ENCODE data around the gene IL19. TPM values are rescaled to one million over a fixed set of nuclear protein-coding genes. Genes with fewer than 3 reads are reported as not detected.

Gene IL19
- total RNA-seq, 1 experiment from 2014 or later = not detected

DNA sequence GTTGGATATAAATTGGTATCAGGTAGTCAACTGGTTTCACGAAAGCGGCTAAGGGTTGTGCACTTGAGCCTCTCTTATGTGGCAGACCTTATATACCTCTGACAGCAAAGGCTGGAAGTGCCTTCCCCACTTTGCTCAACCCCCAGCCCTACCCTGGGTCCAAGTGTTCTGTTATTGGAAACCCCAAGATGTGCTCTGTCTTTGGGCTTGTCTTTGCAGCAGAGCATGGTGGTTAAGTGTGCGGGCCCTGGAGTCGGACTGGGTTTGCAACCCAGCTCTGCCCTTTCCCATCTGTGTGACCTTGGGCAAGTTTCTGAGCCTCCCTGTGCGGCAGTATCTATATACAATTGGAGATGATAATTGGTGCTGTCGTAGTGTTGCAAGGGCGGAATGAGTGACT, 12.9 kb downstream of the IL19 start:
- ATAC-seq (no peak), DNase-seq (ENCODE audit: low spot score) (no peak)
- Mint-ChIP-seq H3K27me3 (ENCODE audit: low read depth) (peaks cover 3% of the 10 kb centered on the region), H3K9me3 (no peaks in the 10 kb centered on the region), H3K36me3 (no peaks in the 10 kb centered on the region), H3K27ac (no peak overlapping the region), H3K4me1 (no peaks in the 10 kb centered on the region; the same call in 1 of the 2 replicates), H3K4me3 (no peak overlapping the region)
- TF ChIP-seq, protein P1, sequence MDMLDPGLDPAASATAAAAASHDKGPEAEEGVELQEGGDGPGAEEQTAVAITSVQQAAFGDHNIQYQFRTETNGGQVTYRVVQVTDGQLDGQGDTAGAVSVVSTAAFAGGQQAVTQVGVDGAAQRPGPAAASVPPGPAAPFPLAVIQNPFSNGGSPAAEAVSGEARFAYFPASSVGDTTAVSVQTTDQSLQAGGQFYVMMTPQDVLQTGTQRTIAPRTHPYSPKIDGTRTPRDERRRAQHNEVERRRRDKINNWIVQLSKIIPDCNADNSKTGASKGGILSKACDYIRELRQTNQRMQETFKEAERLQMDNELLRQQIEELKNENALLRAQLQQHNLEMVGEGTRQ (CRISPR knock-in tag; IDR thresholded peaks at IDR 0.05) = no peak
- TF ChIP-seq, protein P2, sequence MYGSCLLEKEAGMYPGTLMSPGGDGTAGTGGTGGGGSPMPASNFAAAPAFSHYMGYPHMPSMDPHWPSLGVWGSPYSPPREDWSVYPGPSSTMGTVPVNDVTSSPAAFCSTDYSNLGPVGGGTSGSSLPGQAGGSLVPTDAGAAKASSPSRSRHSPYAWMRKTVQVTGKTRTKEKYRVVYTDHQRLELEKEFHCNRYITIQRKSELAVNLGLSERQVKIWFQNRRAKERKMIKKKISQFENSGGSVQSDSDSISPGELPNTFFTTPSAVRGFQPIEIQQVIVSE (CRISPR knock-in tag; IDR thresholded peaks at IDR 0.05; ENCODE audit: borderline replicate concordance) = no peak
- TF ChIP-seq, protein P3, sequence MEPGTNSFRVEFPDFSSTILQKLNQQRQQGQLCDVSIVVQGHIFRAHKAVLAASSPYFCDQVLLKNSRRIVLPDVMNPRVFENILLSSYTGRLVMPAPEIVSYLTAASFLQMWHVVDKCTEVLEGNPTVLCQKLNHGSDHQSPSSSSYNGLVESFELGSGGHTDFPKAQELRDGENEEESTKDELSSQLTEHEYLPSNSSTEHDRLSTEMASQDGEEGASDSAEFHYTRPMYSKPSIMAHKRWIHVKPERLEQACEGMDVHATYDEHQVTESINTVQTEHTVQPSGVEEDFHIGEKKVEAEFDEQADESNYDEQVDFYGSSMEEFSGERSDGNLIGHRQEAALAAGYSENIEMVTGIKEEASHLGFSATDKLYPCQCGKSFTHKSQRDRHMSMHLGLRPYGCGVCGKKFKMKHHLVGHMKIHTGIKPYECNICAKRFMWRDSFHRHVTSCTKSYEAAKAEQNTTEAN (CRISPR knock-in tag; IDR thresholded peaks at IDR 0.05) = no peak
- TF ChIP-seq ZNF138 (CRISPR knock-in tag; conservative IDR thresholded peaks at IDR 0.05) (no peak), IRF2 (CRISPR knock-in tag; IDR thresholded peaks at IDR 0.05; ENCODE audit: borderline replicate concordance, low read depth) (no peak), SMAD4 (CRISPR knock-in tag; IDR thresholded peaks at IDR 0.05) (no peak), NR3C1 (CRISPR knock-in tag; conservative IDR thresholded peaks at IDR 0.05; ENCODE audit: low read depth) (no peak)
- TF ChIP-seq, protein P4, sequence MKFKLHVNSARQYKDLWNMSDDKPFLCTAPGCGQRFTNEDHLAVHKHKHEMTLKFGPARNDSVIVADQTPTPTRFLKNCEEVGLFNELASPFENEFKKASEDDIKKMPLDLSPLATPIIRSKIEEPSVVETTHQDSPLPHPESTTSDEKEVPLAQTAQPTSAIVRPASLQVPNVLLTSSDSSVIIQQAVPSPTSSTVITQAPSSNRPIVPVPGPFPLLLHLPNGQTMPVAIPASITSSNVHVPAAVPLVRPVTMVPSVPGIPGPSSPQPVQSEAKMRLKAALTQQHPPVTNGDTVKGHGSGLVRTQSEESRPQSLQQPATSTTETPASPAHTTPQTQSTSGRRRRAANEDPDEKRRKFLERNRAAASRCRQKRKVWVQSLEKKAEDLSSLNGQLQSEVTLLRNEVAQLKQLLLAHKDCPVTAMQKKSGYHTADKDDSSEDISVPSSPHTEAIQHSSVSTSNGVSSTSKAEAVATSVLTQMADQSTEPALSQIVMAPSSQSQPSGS (CRISPR knock-in tag; IDR thresholded peaks at IDR 0.05; ENCODE audit: borderline replicate concordance, low read depth) = no peak
- TF ChIP-seq, protein P5, sequence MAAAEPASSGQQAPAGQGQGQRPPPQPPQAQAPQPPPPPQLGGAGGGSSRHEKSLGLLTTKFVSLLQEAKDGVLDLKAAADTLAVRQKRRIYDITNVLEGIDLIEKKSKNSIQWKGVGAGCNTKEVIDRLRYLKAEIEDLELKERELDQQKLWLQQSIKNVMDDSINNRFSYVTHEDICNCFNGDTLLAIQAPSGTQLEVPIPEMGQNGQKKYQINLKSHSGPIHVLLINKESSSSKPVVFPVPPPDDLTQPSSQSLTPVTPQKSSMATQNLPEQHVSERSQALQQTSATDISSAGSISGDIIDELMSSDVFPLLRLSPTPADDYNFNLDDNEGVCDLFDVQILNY (CRISPR knock-in tag; IDR thresholded peaks at IDR 0.05) = no peak
- POLR2A ChIA-PET = no interaction called here
- CTCF ChIA-PET = interaction anchor here (1.3 kb wide), 1 partner anchor 15 kb away, joined by 4 read pairs; no protein-coding TSS in a partner anchor

DNA sequence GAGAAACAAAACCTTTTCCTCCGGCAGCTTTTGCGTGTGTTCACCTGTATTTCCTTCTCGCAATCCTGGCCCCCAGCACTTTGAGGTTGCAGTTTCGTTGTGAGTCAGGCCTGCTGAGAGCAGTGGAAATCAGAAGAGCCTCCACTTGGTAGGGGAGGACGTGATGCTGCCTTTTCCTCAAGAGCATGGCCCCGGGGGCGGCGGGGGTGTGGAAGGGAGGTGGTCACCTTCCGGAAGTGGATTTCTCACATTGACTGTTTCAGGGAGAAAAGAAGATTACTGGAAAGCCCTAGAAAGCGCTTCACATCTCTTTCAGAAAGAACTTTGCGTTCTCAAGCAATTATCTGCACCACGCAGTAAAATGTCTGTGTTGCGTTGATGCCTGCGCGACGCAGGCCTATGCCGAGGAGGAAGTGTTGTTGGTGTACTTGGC, 13.9 kb downstream of the IL19 start:
- no peak overlapping the region for H3K4me3 Mint-ChIP-seq
- no peak for DNase-seq (ENCODE audit: low spot score)
- H3K4me1 Mint-ChIP-seq = no peaks in the 10 kb centered on the region; the same call in 1 of the 2 replicates
- H3K27me3 Mint-ChIP-seq (ENCODE audit: low read depth) = peaks cover 3% of the 10 kb centered on the region
- H3K9me3 Mint-ChIP-seq = no peaks in the 10 kb centered on the region
- no peaks in the 10 kb centered on the region for H3K36me3 Mint-ChIP-seq
- ChIA-PET POLR2A (no interaction called here), CTCF (no interaction called here)
- no peak for ATAC-seq
- no peak overlapping the region for H3K27ac Mint-ChIP-seq
- TF ChIP-seq, protein P6, sequence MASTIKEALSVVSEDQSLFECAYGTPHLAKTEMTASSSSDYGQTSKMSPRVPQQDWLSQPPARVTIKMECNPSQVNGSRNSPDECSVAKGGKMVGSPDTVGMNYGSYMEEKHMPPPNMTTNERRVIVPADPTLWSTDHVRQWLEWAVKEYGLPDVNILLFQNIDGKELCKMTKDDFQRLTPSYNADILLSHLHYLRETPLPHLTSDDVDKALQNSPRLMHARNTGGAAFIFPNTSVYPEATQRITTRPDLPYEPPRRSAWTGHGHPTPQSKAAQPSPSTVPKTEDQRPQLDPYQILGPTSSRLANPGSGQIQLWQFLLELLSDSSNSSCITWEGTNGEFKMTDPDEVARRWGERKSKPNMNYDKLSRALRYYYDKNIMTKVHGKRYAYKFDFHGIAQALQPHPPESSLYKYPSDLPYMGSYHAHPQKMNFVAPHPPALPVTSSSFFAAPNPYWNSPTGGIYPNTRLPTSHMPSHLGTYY (CRISPR knock-in tag; IDR thresholded peaks at IDR 0.05) = no peak
- no peak for TF ChIP-seq ZNF263 (CRISPR knock-in tag; IDR thresholded peaks at IDR 0.05; ENCODE audit: low read depth)
- no peak for TF ChIP-seq CBFB (CRISPR knock-in tag; IDR thresholded peaks at IDR 0.05; ENCODE audit: low read depth)
- TF ChIP-seq TEAD4 (CRISPR knock-in tag; IDR thresholded peaks at IDR 0.05) = no peak
- TF ChIP-seq, protein P7, sequence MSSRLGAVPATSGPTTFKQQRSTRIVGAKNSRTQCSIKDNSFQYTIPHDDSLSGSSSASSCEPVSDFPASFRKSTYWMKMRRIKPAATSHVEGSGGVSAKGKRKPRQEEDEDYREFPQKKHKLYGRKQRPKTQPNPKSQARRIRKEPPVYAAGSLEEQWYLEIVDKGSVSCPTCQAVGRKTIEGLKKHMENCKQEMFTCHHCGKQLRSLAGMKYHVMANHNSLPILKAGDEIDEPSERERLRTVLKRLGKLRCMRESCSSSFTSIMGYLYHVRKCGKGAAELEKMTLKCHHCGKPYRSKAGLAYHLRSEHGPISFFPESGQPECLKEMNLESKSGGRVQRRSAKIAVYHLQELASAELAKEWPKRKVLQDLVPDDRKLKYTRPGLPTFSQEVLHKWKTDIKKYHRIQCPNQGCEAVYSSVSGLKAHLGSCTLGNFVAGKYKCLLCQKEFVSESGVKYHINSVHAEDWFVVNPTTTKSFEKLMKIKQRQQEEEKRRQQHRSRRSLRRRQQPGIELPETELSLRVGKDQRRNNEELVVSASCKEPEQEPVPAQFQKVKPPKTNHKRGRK (CRISPR knock-in tag; IDR thresholded peaks at IDR 0.05; ENCODE audit: borderline replicate concordance) = no peak
- TF ChIP-seq, protein P4 (CRISPR knock-in tag; IDR thresholded peaks at IDR 0.05; ENCODE audit: borderline replicate concordance, low read depth) = no peak
- no peak for TF ChIP-seq GTF2I (CRISPR knock-in tag; conservative IDR thresholded peaks at IDR 0.05)
- no peak for TF ChIP-seq JUN (CRISPR knock-in tag; IDR thresholded peaks at IDR 0.05)
- TF ChIP-seq, protein P8, sequence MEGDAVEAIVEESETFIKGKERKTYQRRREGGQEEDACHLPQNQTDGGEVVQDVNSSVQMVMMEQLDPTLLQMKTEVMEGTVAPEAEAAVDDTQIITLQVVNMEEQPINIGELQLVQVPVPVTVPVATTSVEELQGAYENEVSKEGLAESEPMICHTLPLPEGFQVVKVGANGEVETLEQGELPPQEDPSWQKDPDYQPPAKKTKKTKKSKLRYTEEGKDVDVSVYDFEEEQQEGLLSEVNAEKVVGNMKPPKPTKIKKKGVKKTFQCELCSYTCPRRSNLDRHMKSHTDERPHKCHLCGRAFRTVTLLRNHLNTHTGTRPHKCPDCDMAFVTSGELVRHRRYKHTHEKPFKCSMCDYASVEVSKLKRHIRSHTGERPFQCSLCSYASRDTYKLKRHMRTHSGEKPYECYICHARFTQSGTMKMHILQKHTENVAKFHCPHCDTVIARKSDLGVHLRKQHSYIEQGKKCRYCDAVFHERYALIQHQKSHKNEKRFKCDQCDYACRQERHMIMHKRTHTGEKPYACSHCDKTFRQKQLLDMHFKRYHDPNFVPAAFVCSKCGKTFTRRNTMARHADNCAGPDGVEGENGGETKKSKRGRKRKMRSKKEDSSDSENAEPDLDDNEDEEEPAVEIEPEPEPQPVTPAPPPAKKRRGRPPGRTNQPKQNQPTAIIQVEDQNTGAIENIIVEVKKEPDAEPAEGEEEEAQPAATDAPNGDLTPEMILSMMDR (IDR thresholded peaks at IDR 0.05) = no peak
- TF ChIP-seq ESRRA (CRISPR knock-in tag; IDR thresholded peaks at IDR 0.05; ENCODE audit: borderline replicate concordance) = no peak
- TF ChIP-seq, protein P9, sequence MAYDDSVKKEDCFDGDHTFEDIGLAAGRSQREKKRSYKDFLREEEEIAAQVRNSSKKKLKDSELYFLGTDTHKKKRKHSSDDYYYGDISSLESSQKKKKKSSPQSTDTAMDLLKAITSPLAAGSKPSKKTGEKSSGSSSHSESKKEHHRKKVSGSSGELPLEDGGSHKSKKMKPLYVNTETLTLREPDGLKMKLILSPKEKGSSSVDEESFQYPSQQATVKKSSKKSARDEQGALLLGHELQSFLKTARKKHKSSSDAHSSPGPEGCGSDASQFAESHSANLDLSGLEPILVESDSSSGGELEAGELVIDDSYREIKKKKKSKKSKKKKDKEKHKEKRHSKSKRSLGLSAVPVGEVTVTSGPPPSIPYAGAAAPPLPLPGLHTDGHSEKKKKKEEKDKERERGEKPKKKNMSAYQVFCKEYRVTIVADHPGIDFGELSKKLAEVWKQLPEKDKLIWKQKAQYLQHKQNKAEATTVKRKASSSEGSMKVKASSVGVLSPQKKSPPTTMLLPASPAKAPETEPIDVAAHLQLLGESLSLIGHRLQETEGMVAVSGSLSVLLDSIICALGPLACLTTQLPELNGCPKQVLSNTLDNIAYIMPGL (CRISPR knock-in tag; IDR thresholded peaks at IDR 0.05) = no peak

All from WTC11 (cell line).